CD8-positive, alpha-beta memory T cell (primary cell): ENCODE data around the gene WDFY4. TPM values are rescaled to one million over a fixed set of nuclear protein-coding genes. Genes with fewer than 3 reads are reported as not detected.
"Not testable (repeated sequence)": the region's sequence is repeated elsewhere in the genome, so short reads cannot be mapped to it uniquely, and the experiment has no call there.

Experiments
- CTCF ChIA-PET: fragments of 350-600 bp; sonication (Branson Sonifier 250); formaldehyde crosslinking; loops from one replicate; lab custom pipeline; 2021; ENCODE audit warnings: antibody characterized with exemption; lab: Charles Lee
- POLR2A ChIA-PET: fragments of 350-600 bp; sonication (Branson Sonifier 250); formaldehyde crosslinking; loops from one replicate; lab custom pipeline; 2021; ENCODE audit warnings: antibody characterized with exemption; lab: Charles Lee
- DNase-seq, 5 donors: peaks; one replicate each; pipeline versions ENCODE4 v3.0.0 to v3.0.0-alpha.2; 2020 to 2022; ENCODE audit warnings: mixed read lengths in 1 of 5
- H3K27ac ChIP-seq: one replicate; pipeline ENCODE4 v1.7.0; 2013; ENCODE audit warnings: low read depth, mild to moderate bottlenecking, low read length, moderate library complexity
- H3K27me3 ChIP-seq: 2 replicates; pipeline ENCODE4 v1.7.0; 2013; ENCODE audit warnings: low read length, mild to moderate bottlenecking; ENCODE audit not compliant: insufficient read depth, poor library complexity, severe bottlenecking
- H3K36me3 ChIP-seq: 2 replicates; pipeline ENCODE4 v1.7.0; 2013; ENCODE audit warnings: mild to moderate bottlenecking, low read length, moderate library complexity; ENCODE audit not compliant: insufficient read depth
- H3K4me1 ChIP-seq: 2 replicates; pipeline ENCODE4 v1.7.0; 2013; ENCODE audit warnings: mild to moderate bottlenecking, low read length, moderate library complexity; ENCODE audit not compliant: insufficient read depth
- H3K4me3 ChIP-seq: 2 replicates; pipeline ENCODE4 v1.7.0; 2013; ENCODE audit warnings: mild to moderate bottlenecking, low read length
- H3K9me3 ChIP-seq: 2 replicates; pipeline ENCODE4 v1.7.0; 2013; ENCODE audit warnings: mild to moderate bottlenecking, low read length
- H3K27ac Mint-ChIP-seq, 8 donors: one replicate each; pipeline ENCODE4 v1.8.0; 2020 to 2021; ENCODE audit warnings: mixed read lengths in 8 of 8, mild to moderate bottlenecking in 6 of 8, inconsistent platforms in 3 of 8, moderate library complexity in 3 of 8
- H3K27me3 Mint-ChIP-seq, 2 donors: one replicate each; pipeline ENCODE4 v1.8.0; 2020 to 2021; ENCODE audit warnings: mixed read lengths in 2 of 2, mild to moderate bottlenecking in 1 of 2, moderate library complexity in 1 of 2
- H3K36me3 Mint-ChIP-seq, 3 donors: one replicate each; pipeline ENCODE4 v1.8.0; 2020 to 2021; ENCODE audit warnings: mixed read lengths in 3 of 3, inconsistent platforms in 1 of 3, mild to moderate bottlenecking in 1 of 3
- H3K4me1 Mint-ChIP-seq, 3 donors: one replicate each; pipeline ENCODE4 v1.8.0; 2020 to 2021; ENCODE audit warnings: mixed read lengths in 3 of 3, inconsistent platforms in 1 of 3, mild to moderate bottlenecking in 1 of 3
- H3K4me3 Mint-ChIP-seq, 7 donors: one replicate each; pipeline ENCODE4 v1.8.0; 2020 to 2021; ENCODE audit warnings: mixed read lengths in 7 of 7, mild to moderate bottlenecking in 6 of 7, moderate library complexity in 4 of 7, inconsistent platforms in 2 of 7
- H3K9me3 Mint-ChIP-seq, 5 donors: one replicate each; pipeline ENCODE4 v1.8.0; 2020 to 2022; ENCODE audit warnings: mixed read lengths in 5 of 5, mild to moderate bottlenecking in 3 of 5, moderate library complexity in 2 of 5, inconsistent platforms in 1 of 5
- polyA plus RNA-seq: library from polyadenylated mRNA; unstranded; fragments of 300-500 nt; fragmentation: Illumina TruSeq; gene quantifications from one replicate; pipeline ENCODE4 v1.2.3, GENCODE V29; 2021
- total RNA-seq, 2 experiments: library from RNA; stranded (reverse); gene quantifications; one replicate each; pipeline ENCODE4 v1.2.3, GENCODE V29; 2021

The WDFY4 gene
- total and polyA plus RNA-seq, 3 experiments from 2014 or later: 0.20 to 0.35 TPM; not detected in 1

DNA sequence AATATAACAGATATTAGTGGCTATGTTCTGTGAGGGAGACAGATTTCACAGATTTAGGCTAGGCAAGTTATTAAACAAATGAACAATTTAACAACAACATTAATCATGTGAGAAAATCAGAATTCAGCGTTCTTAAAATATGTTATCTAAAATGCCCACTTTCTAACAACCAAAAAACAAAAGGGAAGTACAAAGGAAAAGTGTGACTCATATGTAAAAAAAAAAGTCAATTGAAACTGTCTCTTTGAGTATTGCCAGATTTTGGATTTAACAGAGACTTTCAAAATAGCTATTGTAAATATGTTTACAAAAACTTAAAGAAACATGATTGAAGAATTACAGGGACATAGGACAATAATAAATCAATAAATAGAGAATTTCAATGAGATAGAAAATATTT lies 45.0 kb upstream of the WDFY4 start:
- CTCF ChIA-PET: no interaction called here
- Histone ChIP-seq H3K27ac (no peak overlapping the region), H3K27me3 (no peaks in the 10 kb centered on the region), H3K4me1 (peaks cover under 1% of the 10 kb centered on the region), H3K9me3 (no peaks in the 10 kb centered on the region), H3K36me3 (no peaks in the 10 kb centered on the region), H3K4me3 (no peak overlapping the region)
- Mint-ChIP-seq H3K4me1 (peaks cover 0 to 3% (median under 1%) of the 10 kb centered on the region in 3 donors), H3K9me3 (peaks cover 13 to 25% (median 19%) of the 10 kb centered on the region in 5 donors), H3K27ac (no peak overlapping the region), H3K27me3 (peaks cover 18 to 30% of the 10 kb centered on the region in 2 donors), H3K36me3 (peaks cover 0 to 17% (median 0%) of the 10 kb centered on the region in 3 donors), H3K4me3 (no peak overlapping the region)
- DNase-seq: no peak
- POLR2A ChIA-PET: no interaction called here

DNA sequence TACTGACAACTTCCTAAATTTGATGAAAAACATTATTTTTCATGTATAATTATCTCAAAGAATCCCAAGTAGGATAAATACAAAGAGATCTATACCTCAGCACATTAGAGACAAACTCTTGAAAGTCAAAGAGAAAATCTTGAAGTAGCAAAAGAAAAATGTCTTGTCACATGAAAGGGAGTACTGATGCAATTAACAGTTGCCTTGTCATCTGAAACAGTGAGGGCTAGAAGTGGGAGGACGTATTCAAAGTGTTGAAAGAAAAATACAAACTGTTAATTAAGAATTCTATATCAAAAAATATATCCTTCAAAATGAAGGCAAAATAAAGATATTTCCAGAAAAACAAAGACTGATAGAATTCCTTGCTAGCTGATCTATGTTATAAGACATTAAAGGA lies 44.3 kb upstream of the WDFY4 start:
- Mint-ChIP-seq H3K4me3 (no peak overlapping the region), H3K27me3 (peaks cover 18 to 32% of the 10 kb centered on the region in 2 donors), H3K36me3 (peaks cover 0 to 17% (median 0%) of the 10 kb centered on the region in 3 donors), H3K4me1 (no peaks in the 10 kb centered on the region), H3K9me3 (peaks cover 13 to 25% (median 19%) of the 10 kb centered on the region in 5 donors), H3K27ac (no peak overlapping the region)
- ChIA-PET CTCF (no interaction called here), POLR2A (no interaction called here)
- no peak for DNase-seq
- no peaks in the 10 kb centered on the region for H3K36me3 ChIP-seq
- no peaks in the 10 kb centered on the region for H3K4me1 ChIP-seq
- H3K27me3 ChIP-seq: no peaks in the 10 kb centered on the region
- H3K27ac ChIP-seq: no peak overlapping the region
- H3K9me3 ChIP-seq: no peaks in the 10 kb centered on the region
- H3K4me3 ChIP-seq: no peak overlapping the region

DNA sequence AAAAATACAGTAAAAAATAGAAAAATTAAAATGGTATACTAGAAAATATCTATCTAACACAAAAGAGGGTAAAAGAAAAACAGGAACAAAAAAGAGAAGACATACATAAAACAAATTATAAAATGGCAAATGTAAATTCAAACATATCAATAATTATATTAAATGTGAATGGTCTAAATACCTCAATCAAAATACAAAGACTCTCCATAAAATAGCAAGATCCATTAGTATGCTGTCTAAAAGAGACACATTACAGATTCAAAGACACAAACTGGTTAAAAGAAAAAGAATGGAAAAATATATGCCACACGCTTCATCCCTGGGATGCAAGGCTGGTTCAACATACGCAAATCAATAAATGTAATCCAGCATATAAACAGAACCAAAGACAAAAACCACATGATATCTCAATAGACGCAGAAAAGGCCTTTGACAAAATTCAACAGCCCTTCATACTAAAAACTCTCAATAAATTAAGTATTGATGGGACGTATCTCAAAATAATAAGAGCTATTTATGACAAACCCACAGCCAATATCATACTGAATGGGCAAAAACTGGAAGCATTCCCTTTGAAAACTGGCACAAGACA lies 43.5 kb upstream of the WDFY4 start:
- H3K4me1 ChIP-seq, H3K4me1 Mint-ChIP-seq, POLR2A ChIA-PET, H3K36me3 ChIP-seq, H3K27me3 ChIP-seq, H3K27ac Mint-ChIP-seq, H3K9me3 ChIP-seq, H3K4me3 Mint-ChIP-seq, H3K4me3 ChIP-seq, H3K27ac ChIP-seq, CTCF ChIA-PET, DNase-seq: not testable (repeated sequence)
- peaks cover 18 to 29% of the 10 kb centered on the region in 2 donors for H3K27me3 Mint-ChIP-seq
- peaks cover 0 to 17% (median 0%) of the 10 kb centered on the region in 3 donors for H3K36me3 Mint-ChIP-seq
- peaks cover 13 to 25% (median 19%) of the 10 kb centered on the region in 5 donors for H3K9me3 Mint-ChIP-seq

DNA sequence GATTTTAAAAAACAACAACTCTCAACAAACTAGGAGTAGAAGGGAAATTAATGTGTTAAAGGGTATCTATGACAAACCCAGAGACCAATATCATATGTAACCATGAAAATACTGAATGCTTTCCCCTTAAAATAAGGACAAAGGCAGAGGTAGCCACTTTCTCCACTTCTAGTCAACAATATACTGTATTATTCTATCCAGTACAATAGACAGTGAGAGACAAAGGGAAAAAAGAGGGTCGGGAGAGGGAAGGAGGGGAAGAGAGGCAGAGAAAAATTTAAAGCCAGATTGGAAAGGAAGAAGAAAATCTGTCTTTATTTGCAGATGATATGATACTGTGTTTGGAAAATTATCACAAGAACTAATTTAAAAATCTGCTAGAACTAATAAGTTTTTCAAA lies 39.1 kb upstream of the WDFY4 start:
- Mint-ChIP-seq H3K36me3 (peaks cover 0 to 3% (median 0%) of the 10 kb centered on the region in 3 donors), H3K9me3 (peaks cover 0 to 14% (median 9%) of the 10 kb centered on the region in 5 donors), H3K4me3 (no peak overlapping the region), H3K27me3 (peaks cover 4% of the 10 kb centered on the region in 2 donors), H3K4me1 (peaks cover 0 to 3% (median 0%) of the 10 kb centered on the region in 3 donors), H3K27ac (no peak overlapping the region)
- ChIA-PET POLR2A (no interaction called here), CTCF (no interaction called here)
- Histone ChIP-seq H3K4me3 (no peak overlapping the region), H3K27ac (no peak overlapping the region), H3K9me3 (no peaks in the 10 kb centered on the region), H3K4me1 (no peaks in the 10 kb centered on the region), H3K27me3 (no peaks in the 10 kb centered on the region), H3K36me3 (no peaks in the 10 kb centered on the region)
- DNase-seq: no peak

DNA sequence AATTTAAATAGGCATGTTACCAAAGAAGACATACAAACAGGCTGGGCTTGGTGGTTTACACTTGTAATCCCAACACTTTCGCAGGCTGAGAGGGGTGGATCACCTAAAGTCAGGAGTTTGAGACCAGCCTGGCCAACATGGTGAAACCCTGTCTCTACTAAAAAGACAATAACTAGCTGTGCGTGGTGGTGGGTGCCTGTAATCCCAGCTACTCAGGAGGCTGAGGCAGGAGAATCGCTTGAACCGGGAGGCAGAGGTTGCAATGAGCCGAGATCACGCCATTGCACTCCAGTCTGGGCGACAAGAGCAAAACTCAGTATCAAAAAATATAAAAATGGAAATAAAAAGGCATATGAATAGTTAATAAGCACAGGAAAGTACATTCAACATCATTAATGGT lies 37.6 kb upstream of the WDFY4 start:
- DNase-seq, H3K4me1 Mint-ChIP-seq, POLR2A ChIA-PET: not testable (repeated sequence)

DNA sequence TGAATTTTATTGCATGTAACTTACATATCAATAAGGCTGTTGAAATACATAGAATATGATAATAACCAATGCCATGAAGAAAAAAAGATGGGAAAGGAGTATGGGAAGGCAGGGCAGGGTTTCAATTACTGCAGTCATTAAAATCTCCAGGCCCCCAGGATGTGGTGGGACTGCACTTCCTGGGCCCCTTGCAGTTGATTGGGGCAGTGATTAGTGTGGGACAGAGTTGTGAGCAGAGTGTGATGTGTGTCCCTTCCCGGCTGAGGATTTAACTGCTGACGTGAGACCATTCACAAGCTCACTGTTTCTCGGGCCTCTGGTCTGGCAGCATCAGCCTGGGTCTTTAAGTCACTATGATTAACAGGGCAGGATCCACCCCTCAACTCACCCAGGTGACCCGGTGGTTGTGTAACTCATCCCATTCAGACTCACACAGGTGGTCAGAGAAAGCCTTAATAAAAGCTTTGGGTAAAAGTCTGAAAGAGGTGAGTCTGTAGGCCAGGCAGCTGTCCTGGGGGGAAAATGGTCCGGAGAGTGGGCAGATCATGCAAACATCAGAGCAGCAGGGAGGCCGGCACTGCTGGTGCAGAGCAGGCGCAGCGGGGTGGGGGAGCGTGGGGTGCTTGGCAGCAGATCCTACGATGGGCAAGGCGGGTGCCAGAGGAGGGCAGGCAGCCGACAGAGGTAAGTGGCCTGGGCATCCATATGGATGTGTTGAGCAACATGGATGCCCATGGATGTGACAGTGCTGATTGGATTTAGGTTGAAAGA lies 36.3 kb upstream of the WDFY4 start:
- H3K4me1 ChIP-seq: no peaks in the 10 kb centered on the region
- Mint-ChIP-seq H3K4me1 (peaks cover 0 to 3% (median 0%) of the 10 kb centered on the region in 3 donors), H3K27ac (peak overlapping the region in 1 of 8 donors; percentile 67), H3K36me3 (no peaks in the 10 kb centered on the region), H3K9me3 (peaks cover 0 to 3% (median 0%) of the 10 kb centered on the region in 5 donors), H3K27me3 (peaks cover 4 to 11% of the 10 kb centered on the region in 2 donors), H3K4me3 (no peak overlapping the region)
- no peaks in the 10 kb centered on the region for H3K9me3 ChIP-seq
- POLR2A ChIA-PET: no interaction called here
- H3K4me3 ChIP-seq: no peak overlapping the region
- CTCF ChIA-PET: no interaction called here
- no peak overlapping the region for H3K27ac ChIP-seq
- H3K27me3 ChIP-seq: no peaks in the 10 kb centered on the region
- DNase-seq: no peak
- H3K36me3 ChIP-seq: no peaks in the 10 kb centered on the region

More for the DNA sequence above, 37.6 kb upstream of the WDFY4 start:
- not testable (repeated sequence) for H3K27me3 ChIP-seq, H3K9me3 Mint-ChIP-seq, H3K9me3 ChIP-seq, H3K36me3 ChIP-seq, H3K27ac Mint-ChIP-seq, H3K4me1 ChIP-seq, H3K36me3 Mint-ChIP-seq, H3K4me3 ChIP-seq, H3K27ac ChIP-seq, H3K4me3 Mint-ChIP-seq, H3K27me3 Mint-ChIP-seq
- CTCF ChIA-PET: interaction anchor here (0.7 kb wide), 1 partner anchor 9 kb away, joined by 5 read pairs; no protein-coding TSS in a partner anchor

DNA sequence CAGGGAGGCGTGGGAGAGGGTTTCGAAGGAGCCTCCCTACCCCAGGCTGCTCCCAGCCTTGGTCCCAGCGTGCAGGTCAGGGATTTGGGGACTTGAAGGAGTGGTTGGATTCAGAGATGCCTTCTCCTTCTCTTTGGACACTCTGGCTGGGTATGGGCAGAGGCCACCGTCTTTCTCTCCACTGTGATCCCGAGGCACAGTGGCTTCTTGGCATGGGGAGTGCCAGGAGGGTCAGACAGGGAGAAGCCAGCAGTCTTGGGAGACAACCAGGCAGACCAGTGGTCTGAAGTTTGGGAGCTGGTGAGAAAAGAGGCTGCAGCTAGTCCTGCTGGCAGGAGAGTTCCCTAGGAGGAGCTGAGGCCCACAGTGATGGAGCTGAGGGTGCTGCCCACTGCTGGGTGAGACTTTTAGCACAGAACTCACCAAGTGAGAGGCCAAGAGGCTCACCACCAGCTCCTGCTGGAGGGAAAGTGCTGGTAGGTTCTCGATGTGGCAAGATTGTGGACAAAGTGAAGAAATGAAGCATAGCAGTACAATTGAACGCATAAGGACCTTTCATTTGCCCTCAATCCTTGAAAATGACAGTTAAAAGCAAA lies 35.2 kb upstream of the WDFY4 start:
- no peak overlapping the region for H3K4me3 Mint-ChIP-seq
- no peak overlapping the region for H3K27ac ChIP-seq
- peaks cover 7 to 16% of the 10 kb centered on the region in 2 donors for H3K27me3 Mint-ChIP-seq
- H3K36me3 Mint-ChIP-seq: no peaks in the 10 kb centered on the region
- H3K4me1 ChIP-seq: no peaks in the 10 kb centered on the region
- ChIA-PET POLR2A (no interaction called here), CTCF (no interaction called here)
- peaks cover 0 to 3% (median 0%) of the 10 kb centered on the region in 5 donors for H3K9me3 Mint-ChIP-seq
- no peak overlapping the region for H3K4me3 ChIP-seq
- H3K4me1 Mint-ChIP-seq: peaks cover 0 to 3% (median 0%) of the 10 kb centered on the region in 3 donors
- H3K36me3 ChIP-seq: no peaks in the 10 kb centered on the region
- no peaks in the 10 kb centered on the region for H3K9me3 ChIP-seq
- DNase-seq: no peak
- no peaks in the 10 kb centered on the region for H3K27me3 ChIP-seq
- H3K27ac Mint-ChIP-seq: no peak overlapping the region

DNA sequence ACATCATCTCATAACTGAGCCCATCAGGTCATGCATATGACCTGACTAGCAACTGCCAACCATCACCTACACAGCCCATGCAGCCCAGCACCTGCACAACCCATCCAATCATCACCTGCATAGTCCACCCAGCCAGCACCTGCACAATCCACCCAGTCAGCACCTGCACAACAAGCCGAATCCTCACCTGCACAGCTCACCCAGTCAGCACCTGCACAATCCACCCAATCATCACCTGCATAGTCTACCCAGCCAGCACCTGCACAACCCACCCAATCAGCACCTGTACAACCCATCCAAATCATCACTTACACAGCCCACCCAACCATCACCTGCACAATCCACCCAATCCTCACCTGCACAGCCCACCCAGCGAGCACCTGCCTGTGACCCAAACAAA lies 33.4 kb upstream of the WDFY4 start:
- ChIA-PET POLR2A (no interaction called here), CTCF (no interaction called here)
- H3K36me3 Mint-ChIP-seq: no peaks in the 10 kb centered on the region
- no peaks in the 10 kb centered on the region for H3K36me3 ChIP-seq
- peaks cover 6 to 14% of the 10 kb centered on the region in 2 donors for H3K27me3 Mint-ChIP-seq
- peaks cover 0 to 3% (median 0%) of the 10 kb centered on the region in 5 donors for H3K9me3 Mint-ChIP-seq
- no peak for DNase-seq
- H3K4me3 Mint-ChIP-seq: no peak overlapping the region
- H3K9me3 ChIP-seq: no peaks in the 10 kb centered on the region
- H3K4me3 ChIP-seq: no peak overlapping the region
- H3K27me3 ChIP-seq: no peaks in the 10 kb centered on the region
- no peak overlapping the region for H3K27ac ChIP-seq
- no peaks in the 10 kb centered on the region for H3K4me1 ChIP-seq
- peak overlapping the region in 1 of 8 donors; percentile 80 for H3K27ac Mint-ChIP-seq
- H3K4me1 Mint-ChIP-seq: peaks cover under 1 to 3% (median 1%) of the 10 kb centered on the region in 3 donors
